BJ (cell line): ENCODE results near the gene CIITA. TPM values are rescaled to one million over a fixed set of nuclear protein-coding genes. Genes with fewer than 3 reads are reported as not detected.

Experiments
- CTCF ChIA-PET: fragments of 350-600 bp; formaldehyde crosslinking; extraction: SDS; loops from one replicate; lab custom pipeline; 2021; ENCODE audit warnings: antibody characterized with exemption, inconsistent platforms; lab: Yijun Ruan, JAX
- POLR2A ChIA-PET: fragments of 300-600 bp; sonication (Branson Sonifier 250); formaldehyde crosslinking; extraction: SDS; loops from one replicate; lab custom pipeline; 2021; ENCODE audit warnings: antibody characterized with exemption; lab: Charles Lee
- DNase-seq: peaks from one replicate; pipeline ENCODE4 v3.0.0-alpha.2; 2011; ENCODE audit warnings: low read depth
- H3K27me3 ChIP-seq: 2 replicates; pipeline ENCODE4 v1.6.0; 2011; ENCODE audit warnings: low read length; ENCODE audit not compliant: control insufficient read depth, insufficient read depth
- H3K36me3 ChIP-seq: 2 replicates; pipeline ENCODE4 v1.5.1; 2011; ENCODE audit warnings: low read length; ENCODE audit not compliant: control insufficient read depth, insufficient read depth
- H3K4me3 ChIP-seq: 2 replicates; pipeline ENCODE4 v1.5.1; 2011; ENCODE audit warnings: low read depth, mild to moderate bottlenecking, control low read depth, low read length
- CTCF ChIP-seq: IDR thresholded peaks from 2 replicates; pipeline ENCODE4 v1.5.1; 2011; ENCODE audit warnings: low read depth, mild to moderate bottlenecking, control low read depth, inconsistent platforms, low read length, moderate library complexity; ENCODE audit not compliant: insufficient read depth
- polyA plus RNA-seq: library from polyadenylated mRNA; depleted of rRNA; stranded (reverse); fragments of >200 nt; gene quantifications from 2 replicates; pipeline ENCODE4 v1.2.3, GENCODE V29; 2011; rRNA removed

Gene CIITA
- polyA plus RNA-seq, 1 experiment, result not detected

- DNase-seq, result no peak
- CTCF ChIA-PET, result interaction anchor here (1.1 to 1.7 kb wide), 5 partner anchors 9 to 272 kb away, joined by 3 to 11 read pairs (median 5); partner anchors contain the start of gene SOCS1
- Histone ChIP-seq H3K36me3 (peaks cover under 1% of the 10 kb centered on the region), H3K27me3 (no peaks in the 10 kb centered on the region), H3K4me3 (no peak overlapping the region)
- POLR2A ChIA-PET, result no interaction called here
- no peak for TF ChIP-seq CTCF
Observed at GRCh38 chr16:10983159-10983558, 106.2 kb downstream of the CIITA start.

GRCh38 chr16:10984509-10984908, 107.5 kb downstream of the CIITA start:
- no peak for DNase-seq
- CTCF ChIA-PET, result interaction anchor here (1.1 to 1.9 kb wide), 4 partner anchors 13 to 272 kb away, joined by 4 to 11 read pairs (median 6); partner anchors contain the start of gene SOCS1
- no peak for TF ChIP-seq CTCF
- POLR2A ChIA-PET, result no interaction called here
- Histone ChIP-seq H3K4me3 (no peak overlapping the region), H3K27me3 (no peaks in the 10 kb centered on the region), H3K36me3 (peaks cover 3% of the 10 kb centered on the region)

Other genes with a start within 250 kb of the CIITA start
- not detected in 2 replicates for gene TEKT5, start 182.3 kb upstream of the CIITA start, polyA plus RNA-seq
- gene NUBP1, start 133.4 kb upstream of the CIITA start, polyA plus RNA-seq, result 27.1 and 35.8 TPM in 2 replicates
- gene TVP23A, start 58.4 kb upstream of the CIITA start, polyA plus RNA-seq, result not detected in 2 replicates
- 32.7 and 55.2 TPM in 2 replicates for gene DEXI, start 65.3 kb downstream of the CIITA start, polyA plus RNA-seq
- gene CLEC16A, start 67.4 kb downstream of the CIITA start, polyA plus RNA-seq, result 7.7 and 8.7 TPM in 2 replicates